Skeletal muscle tissue (tissue), 4 donors: ENCODE results near the gene GNB2. TPM values are rescaled to one million over a fixed set of nuclear protein-coding genes. Genes with fewer than 3 reads are reported as not detected.
"Not testable (repeated sequence)": the region's sequence is repeated elsewhere in the genome, so short reads cannot be mapped to it uniquely, and the experiment has no call there.

ENCODE experiments used
- H3K27ac ChIP-seq: one replicate; pipeline ENCODE4 v1.7.0; 2013; ENCODE audit warnings: mild to moderate bottlenecking, low read depth, low read length, inconsistent platforms
- H3K27me3 ChIP-seq, 3 donors: one replicate each; pipeline ENCODE4 v1.7.0; 2013; ENCODE audit warnings: low read length in 3 of 3; ENCODE audit not compliant: control insufficient read depth in 3 of 3, insufficient read depth in 3 of 3
- H3K36me3 ChIP-seq, 3 donors: one replicate each; pipeline ENCODE4 v1.7.0; 2013; ENCODE audit warnings: low read length in 3 of 3; ENCODE audit not compliant: control insufficient read depth in 3 of 3, insufficient read depth in 3 of 3
- H3K4me1 ChIP-seq, 3 donors: one replicate each; pipeline ENCODE4 v1.7.0; 2013; ENCODE audit warnings: low read length in 3 of 3, mild to moderate bottlenecking in 3 of 3; ENCODE audit not compliant: control insufficient read depth in 3 of 3, insufficient read depth in 3 of 3
- H3K4me3 ChIP-seq, 3 donors: one replicate each; pipeline ENCODE4 v1.7.0; 2013; ENCODE audit warnings: low read length in 3 of 3
- H3K9ac ChIP-seq, 3 donors: one replicate each; pipeline ENCODE4 v1.7.0; 2013; ENCODE audit warnings: low read length in 3 of 3, mild to moderate bottlenecking in 3 of 3, moderate library complexity in 2 of 3, low read depth in 1 of 3
- H3K9me3 ChIP-seq, 3 donors: one replicate each; pipeline ENCODE4 v1.7.0; 2013; ENCODE audit warnings: low read length in 3 of 3; ENCODE audit not compliant: control insufficient read depth in 3 of 3
- total RNA-seq: library from RNA; depleted of rRNA; stranded (reverse); fragments of >200 nt; gene quantifications from one replicate; pipeline ENCODE4 v1.2.3, GENCODE V29; 2014
- donor health status: Osteomylitis.

Gene GNB2
- total RNA-seq, 1 donor from 2014 or later, result 48.5 TPM

DNA sequence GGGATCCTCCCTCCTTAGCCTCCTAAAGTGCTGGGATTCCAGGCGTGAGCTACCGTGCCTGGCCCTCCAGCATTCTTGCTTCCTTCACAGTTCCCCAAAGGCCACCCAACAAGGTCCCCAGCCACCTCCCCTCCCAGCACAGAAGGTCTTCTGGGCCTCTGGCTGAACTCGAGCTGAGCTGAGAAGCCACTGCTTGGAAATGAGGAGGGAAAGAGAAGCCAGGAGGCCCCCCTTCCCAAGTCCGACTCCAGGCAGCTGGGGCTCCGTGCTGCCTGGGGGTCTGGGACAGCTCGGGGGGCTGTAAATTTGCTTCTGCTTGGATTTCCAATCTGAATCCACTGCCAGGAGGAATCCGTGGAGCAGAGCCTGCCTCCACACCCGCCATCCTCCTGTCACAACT is 41.2 kb downstream of the GNB2 start:
- Histone ChIP-seq H3K9me3 (no peaks in the 10 kb centered on the region), H3K27ac (no peak overlapping the region), H3K27me3 (peaks cover 4 to 10% (median 7%) of the 10 kb centered on the region in 3 donors), H3K9ac (no peak overlapping the region), H3K4me1 (no peaks in the 10 kb centered on the region), H3K4me3 (no peak overlapping the region), H3K36me3 (no peaks in the 10 kb centered on the region)

DNA sequence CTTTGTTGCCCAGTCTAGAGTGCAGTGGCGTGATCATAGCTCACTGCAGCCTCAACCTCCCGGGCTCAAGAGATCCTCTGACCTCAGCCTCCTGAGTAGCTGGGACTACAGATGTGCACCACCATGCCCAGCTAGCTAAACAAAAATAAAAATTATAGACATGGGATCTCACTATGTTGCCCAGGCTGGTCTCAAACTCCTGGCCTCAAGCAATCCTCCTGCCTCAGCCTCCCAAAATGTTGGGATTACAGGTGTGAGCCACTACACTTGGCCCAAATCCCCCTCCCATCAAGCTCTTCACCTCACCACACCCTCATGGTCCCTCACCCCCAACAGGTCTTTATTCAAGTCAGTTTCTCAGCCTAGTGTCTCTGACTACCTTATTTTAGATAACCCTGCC is 43.5 kb downstream of the GNB2 start:
- peaks cover 22 to 34% (median 27%) of the 10 kb centered on the region in 3 donors for H3K27me3 ChIP-seq
- H3K27ac ChIP-seq, H3K4me1 ChIP-seq, H3K36me3 ChIP-seq, H3K9me3 ChIP-seq, H3K4me3 ChIP-seq, H3K9ac ChIP-seq: not testable (repeated sequence)

DNA sequence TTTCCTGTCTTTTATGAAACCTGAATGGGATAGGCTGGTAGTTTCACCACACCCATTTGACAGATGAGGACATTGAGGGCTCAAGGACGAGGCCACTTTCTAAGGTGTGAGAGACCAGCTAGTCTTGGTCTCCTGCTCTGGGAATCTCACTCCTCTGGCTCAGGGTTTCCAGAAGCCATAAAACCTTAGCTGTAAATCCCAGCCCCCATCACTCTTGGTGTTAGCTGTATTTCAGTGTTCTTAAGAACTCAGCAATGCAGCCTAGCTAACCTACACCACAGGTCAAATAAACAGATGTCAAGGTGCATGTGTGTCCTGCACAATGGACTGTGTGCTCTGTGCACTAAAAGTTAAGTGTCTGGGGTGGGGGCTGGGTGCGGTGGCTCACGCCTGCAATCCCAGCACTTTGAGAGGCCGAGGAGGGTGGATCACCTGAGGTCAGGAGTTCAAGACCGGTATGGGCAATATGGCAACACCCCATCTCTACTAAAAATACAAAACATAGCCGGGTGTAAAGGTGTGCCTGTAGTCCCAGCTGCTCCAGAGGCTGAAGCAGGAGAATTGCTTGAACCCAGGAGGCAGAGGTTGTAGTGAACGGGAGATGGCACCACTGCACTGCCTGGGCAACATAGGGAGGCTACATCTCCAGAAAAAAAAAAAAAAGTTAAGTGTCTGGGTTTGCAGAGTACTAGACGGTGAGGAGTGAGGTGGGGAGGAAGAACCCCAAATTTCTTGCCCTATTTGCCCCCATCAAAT is 46.2 kb downstream of the GNB2 start:
- Histone ChIP-seq H3K9me3 (no peaks in the 10 kb centered on the region), H3K27me3 (peaks cover 35 to 51% (median 43%) of the 10 kb centered on the region in 3 donors), H3K4me1 (no peaks in the 10 kb centered on the region), H3K36me3 (no peaks in the 10 kb centered on the region), H3K4me3 (no peak overlapping the region), H3K27ac (no peak overlapping the region), H3K9ac (no peak overlapping the region)

DNA sequence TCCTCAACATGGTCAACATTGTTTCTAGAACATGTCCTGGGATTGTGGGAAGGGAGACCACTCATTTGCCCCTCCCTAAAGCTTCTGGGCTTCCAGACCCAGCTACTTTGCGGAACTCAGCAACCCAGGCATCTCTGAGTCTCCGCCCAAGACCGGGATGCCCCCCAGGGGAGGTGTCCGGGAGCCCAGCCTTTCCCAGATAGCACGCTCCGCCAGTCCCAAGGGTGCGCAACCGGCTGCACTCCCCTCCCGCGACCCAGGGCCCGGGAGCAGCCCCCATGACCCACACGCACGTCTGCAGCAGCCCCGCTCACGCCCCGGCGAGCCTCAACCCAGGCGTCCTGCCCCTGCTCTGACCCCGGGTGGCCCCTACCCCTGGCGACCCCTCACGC is 46.7 kb downstream of the GNB2 start, which contains the start of gene EPO:
TSS of gene EPO (plus strand) at position 190 of the 392 bp plus-strand sequence. CDS start 513 bp downstream, outside the sequence.
- Histone ChIP-seq H3K27me3 (peaks cover 35 to 51% (median 43%) of the 10 kb centered on the region in 3 donors), H3K9ac (no peak within 1 kb of the TSS), H3K4me3 (no peak within 1 kb of the TSS), H3K4me1 (no peaks in the 10 kb centered on the region), H3K36me3 (no peaks in the 10 kb centered on the region), H3K9me3 (no peaks in the 10 kb centered on the region), H3K27ac (no peak within 1 kb of the TSS)

DNA sequence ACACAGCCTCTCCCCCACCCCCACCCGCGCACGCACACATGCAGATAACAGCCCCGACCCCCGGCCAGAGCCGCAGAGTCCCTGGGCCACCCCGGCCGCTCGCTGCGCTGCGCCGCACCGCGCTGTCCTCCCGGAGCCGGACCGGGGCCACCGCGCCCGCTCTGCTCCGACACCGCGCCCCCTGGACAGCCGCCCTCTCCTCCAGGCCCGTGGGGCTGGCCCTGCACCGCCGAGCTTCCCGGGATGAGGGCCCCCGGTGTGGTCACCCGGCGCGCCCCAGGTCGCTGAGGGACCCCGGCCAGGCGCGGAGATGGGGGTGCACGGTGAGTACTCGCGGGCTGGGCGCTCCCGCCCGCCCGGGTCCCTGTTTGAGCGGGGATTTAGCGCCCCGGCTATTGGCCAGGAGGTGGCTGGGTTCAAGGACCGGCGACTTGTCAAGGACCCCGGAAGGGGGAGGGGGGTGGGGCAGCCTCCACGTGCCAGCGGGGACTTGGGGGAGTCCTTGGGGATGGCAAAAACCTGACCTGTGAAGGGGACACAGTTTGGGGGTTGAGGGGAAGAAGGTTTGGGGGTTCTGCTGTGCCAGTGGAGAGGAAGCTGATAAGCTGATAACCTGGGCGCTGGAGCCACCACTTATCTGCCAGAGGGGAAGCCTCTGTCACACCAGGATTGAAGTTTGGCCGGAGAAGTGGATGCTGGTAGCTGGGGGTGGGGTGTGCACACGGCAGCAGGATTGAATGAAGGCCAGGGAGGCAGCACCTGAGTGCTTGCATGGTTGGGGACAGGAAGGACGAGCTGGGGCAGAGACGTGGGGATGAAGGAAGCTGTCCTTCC is 47.3 kb downstream of the GNB2 start:
- Histone ChIP-seq H3K9me3 (no peaks in the 10 kb centered on the region), H3K4me1 (no peaks in the 10 kb centered on the region), H3K27me3 (peaks cover 35 to 51% (median 43%) of the 10 kb centered on the region in 3 donors), H3K27ac (no peak overlapping the region), H3K36me3 (no peaks in the 10 kb centered on the region), H3K9ac (no peak overlapping the region), H3K4me3 (no peak overlapping the region)

DNA sequence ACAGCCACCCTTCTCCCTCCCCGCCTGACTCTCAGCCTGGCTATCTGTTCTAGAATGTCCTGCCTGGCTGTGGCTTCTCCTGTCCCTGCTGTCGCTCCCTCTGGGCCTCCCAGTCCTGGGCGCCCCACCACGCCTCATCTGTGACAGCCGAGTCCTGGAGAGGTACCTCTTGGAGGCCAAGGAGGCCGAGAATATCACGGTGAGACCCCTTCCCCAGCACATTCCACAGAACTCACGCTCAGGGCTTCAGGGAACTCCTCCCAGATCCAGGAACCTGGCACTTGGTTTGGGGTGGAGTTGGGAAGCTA is 47.9 kb downstream of the GNB2 start:
- no peaks in the 10 kb centered on the region for H3K36me3 ChIP-seq
- H3K4me3 ChIP-seq, result no peak overlapping the region
- peaks cover 35 to 51% (median 43%) of the 10 kb centered on the region in 3 donors for H3K27me3 ChIP-seq
- no peaks in the 10 kb centered on the region for H3K4me1 ChIP-seq
- H3K9me3 ChIP-seq, result no peaks in the 10 kb centered on the region
- no peak overlapping the region for H3K27ac ChIP-seq
- H3K9ac ChIP-seq, result no peak overlapping the region

DNA sequence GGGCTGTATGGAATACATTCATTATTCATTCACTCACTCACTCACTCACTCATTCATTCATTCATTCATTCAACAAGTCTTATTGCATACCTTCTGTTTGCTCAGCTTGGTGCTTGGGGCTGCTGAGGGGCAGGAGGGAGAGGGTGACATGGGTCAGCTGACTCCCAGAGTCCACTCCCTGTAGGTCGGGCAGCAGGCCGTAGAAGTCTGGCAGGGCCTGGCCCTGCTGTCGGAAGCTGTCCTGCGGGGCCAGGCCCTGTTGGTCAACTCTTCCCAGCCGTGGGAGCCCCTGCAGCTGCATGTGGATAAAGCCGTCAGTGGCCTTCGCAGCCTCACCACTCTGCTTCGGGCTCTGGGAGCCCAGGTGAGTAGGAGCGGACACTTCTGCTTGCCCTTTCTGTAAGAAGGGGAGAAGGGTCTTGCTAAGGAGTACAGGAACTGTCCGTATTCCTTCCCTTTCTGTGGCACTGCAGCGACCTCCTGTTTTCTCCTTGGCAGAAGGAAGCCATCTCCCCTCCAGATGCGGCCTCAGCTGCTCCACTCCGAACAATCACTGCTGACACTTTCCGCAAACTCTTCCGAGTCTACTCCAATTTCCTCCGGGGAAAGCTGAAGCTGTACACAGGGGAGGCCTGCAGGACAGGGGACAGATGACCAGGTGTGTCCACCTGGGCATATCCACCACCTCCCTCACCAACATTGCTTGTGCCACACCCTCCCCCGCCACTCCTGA is 49.1 kb downstream of the GNB2 start:
- Histone ChIP-seq H3K36me3 (no peaks in the 10 kb centered on the region), H3K27me3 (peaks cover 35 to 52% (median 40%) of the 10 kb centered on the region in 3 donors)

DNA sequence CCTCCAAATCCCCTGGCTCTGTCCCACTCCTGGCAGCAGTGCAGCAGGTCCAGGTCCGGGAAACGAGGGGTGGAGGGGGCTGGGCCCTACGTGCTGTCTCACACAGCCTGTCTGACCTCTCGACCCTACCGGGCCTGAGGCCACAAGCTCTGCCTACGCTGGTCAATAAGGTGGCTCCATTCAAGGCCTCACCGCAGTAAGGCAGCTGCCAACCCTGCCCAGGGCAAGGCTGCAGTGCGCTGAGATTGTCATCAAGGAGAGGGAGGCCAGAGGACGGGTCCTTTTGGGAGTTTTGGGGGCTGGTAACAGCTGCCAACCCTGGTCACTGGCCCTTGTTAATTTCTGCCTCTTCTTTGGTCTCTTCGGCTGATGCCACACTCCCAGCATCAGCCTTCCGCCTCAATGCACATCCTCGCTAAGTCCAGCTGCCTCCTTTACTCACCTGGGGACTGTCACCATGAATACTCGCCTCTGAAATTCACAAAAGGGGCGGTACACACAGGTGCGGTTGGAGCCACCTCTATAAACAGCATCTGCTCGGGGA is 50.3 kb downstream of the GNB2 start:
- H3K36me3 ChIP-seq, result no peaks in the 10 kb centered on the region
- peaks cover 35 to 55% (median 40%) of the 10 kb centered on the region in 3 donors for H3K27me3 ChIP-seq
- H3K27ac ChIP-seq, result no peak overlapping the region
- H3K9me3 ChIP-seq, result no peaks in the 10 kb centered on the region
- H3K4me3 ChIP-seq, result no peak overlapping the region
- H3K9ac ChIP-seq, result no peak overlapping the region
- no peaks in the 10 kb centered on the region for H3K4me1 ChIP-seq

More for the DNA sequence above, 49.1 kb downstream of the GNB2 start:
- Histone ChIP-seq H3K9me3 (no peaks in the 10 kb centered on the region), H3K9ac (no peak overlapping the region), H3K27ac (no peak overlapping the region), H3K4me3 (no peak overlapping the region), H3K4me1 (no peaks in the 10 kb centered on the region)

DNA sequence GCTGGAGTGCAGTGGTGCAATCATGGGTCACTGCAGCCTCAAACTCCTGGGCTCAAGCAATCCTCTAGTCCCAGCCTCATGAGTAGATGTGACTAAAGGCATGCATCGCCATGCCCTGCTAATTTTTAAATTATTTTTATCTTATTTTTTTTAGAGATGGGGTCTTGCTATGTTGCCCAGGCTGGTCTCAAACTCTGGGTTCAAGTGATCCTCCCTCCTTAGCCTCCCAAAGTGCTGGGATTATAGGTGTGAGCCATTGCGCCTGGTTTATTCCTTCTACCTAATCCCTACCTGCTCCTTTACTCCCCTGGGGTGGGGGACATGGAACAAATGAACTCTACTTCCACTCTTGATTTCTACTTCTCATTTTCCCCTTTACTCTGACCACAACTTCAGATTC is 50.8 kb downstream of the GNB2 start:
- peaks cover 34 to 51% (median 39%) of the 10 kb centered on the region in 3 donors for H3K27me3 ChIP-seq
- H3K27ac ChIP-seq, H3K36me3 ChIP-seq, H3K9me3 ChIP-seq, H3K4me1 ChIP-seq, H3K9ac ChIP-seq, H3K4me3 ChIP-seq: not testable (repeated sequence)
